Measurements from ENCODE around the gene CTH. TPM values are rescaled to one million over a fixed set of nuclear protein-coding genes. Genes with fewer than 3 reads are reported as not detected.

CTH gene
- total RNA-seq, 1 donor from 2014 or later: 8.7 TPM

DNA sequence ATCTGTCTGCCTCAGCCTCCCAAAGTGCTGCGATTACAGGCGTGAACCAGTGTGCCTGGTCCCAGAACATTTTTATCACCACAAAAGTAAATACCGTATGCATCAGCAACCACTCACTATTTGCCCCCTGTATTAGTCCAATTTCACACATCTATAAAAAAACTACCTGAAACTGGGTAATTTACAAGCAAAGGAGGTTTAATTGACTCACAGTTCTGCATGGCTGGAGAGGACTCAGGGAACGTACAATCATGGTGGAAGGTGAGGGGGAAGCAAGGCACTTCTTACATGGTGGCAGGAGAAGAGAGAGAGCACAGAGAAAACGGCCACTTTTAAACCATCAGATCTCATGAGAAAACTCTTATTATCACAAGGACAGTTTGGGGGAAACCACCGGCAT, 25.6 kb upstream of the CTH start:
- DNase-seq (ENCODE audit: extremely low spot score, unreplicated experiment): no peak
- Mint-ChIP-seq H3K9me3 (no peaks in the 10 kb centered on the region), H3K27me3 (no peaks in the 10 kb centered on the region), H3K27ac (no peak overlapping the region), H3K4me3 (no peak overlapping the region), H3K4me1 (ENCODE audit: unreplicated experiment) (no peaks in the 10 kb centered on the region), H3K36me3 (no peaks in the 10 kb centered on the region)
- TF ChIP-seq, protein P1, sequence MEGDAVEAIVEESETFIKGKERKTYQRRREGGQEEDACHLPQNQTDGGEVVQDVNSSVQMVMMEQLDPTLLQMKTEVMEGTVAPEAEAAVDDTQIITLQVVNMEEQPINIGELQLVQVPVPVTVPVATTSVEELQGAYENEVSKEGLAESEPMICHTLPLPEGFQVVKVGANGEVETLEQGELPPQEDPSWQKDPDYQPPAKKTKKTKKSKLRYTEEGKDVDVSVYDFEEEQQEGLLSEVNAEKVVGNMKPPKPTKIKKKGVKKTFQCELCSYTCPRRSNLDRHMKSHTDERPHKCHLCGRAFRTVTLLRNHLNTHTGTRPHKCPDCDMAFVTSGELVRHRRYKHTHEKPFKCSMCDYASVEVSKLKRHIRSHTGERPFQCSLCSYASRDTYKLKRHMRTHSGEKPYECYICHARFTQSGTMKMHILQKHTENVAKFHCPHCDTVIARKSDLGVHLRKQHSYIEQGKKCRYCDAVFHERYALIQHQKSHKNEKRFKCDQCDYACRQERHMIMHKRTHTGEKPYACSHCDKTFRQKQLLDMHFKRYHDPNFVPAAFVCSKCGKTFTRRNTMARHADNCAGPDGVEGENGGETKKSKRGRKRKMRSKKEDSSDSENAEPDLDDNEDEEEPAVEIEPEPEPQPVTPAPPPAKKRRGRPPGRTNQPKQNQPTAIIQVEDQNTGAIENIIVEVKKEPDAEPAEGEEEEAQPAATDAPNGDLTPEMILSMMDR (conservative IDR thresholded peaks at IDR 0.05): no peak

DNA sequence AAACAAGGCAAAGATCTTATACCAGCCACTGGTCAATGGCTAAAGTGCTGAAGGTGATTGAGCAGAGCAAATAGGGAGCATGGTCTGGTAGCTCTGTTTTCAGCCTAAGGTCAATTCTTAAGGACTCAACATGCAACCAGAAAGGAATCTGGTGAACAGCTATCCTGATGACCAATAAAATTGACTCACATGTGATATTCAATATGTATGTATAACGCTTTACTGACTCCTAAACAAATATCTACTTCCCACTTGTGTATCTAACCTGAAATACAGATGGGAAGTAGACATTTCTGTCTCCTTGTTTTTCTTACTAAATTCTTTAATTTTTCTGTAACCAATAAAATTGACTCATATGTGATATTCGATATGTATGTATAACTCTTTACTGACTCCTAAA, 24.9 kb upstream of the CTH start:
- no peak for DNase-seq (ENCODE audit: extremely low spot score, unreplicated experiment)
- H3K4me3 Mint-ChIP-seq: no peak overlapping the region
- no peaks in the 10 kb centered on the region for H3K36me3 Mint-ChIP-seq
- TF ChIP-seq, protein P1 (conservative IDR thresholded peaks at IDR 0.05): no peak
- H3K4me1 Mint-ChIP-seq (ENCODE audit: unreplicated experiment): no peaks in the 10 kb centered on the region
- H3K9me3 Mint-ChIP-seq: no peaks in the 10 kb centered on the region
- H3K27me3 Mint-ChIP-seq: no peaks in the 10 kb centered on the region
- no peak overlapping the region for H3K27ac Mint-ChIP-seq

DNA sequence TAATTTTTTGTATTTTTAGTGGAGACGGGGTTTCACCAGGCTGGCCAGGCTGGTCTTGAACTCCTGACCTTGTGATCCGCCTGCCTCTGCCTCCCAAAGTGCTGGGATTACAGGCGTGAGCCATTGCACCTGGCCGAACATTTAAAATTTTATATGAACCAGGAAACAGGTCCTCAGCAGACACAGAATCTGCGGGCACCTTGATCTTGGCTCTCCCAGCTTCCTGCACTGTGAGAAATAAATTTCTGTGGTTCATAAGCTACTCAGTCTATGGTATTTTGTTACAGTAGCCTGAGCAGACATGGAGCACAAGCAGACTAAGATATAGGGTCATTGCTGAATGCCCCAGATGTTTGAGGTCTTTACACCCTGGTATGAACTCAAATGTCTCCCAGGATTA, 23.6 kb upstream of the CTH start:
- H3K4me1 Mint-ChIP-seq (ENCODE audit: unreplicated experiment): no peaks in the 10 kb centered on the region
- TF ChIP-seq, protein P1 (conservative IDR thresholded peaks at IDR 0.05): no peak
- H3K36me3 Mint-ChIP-seq: no peaks in the 10 kb centered on the region
- DNase-seq (ENCODE audit: extremely low spot score, unreplicated experiment): no peak
- H3K4me3 Mint-ChIP-seq: no peak overlapping the region
- no peak overlapping the region for H3K27ac Mint-ChIP-seq
- no peaks in the 10 kb centered on the region for H3K9me3 Mint-ChIP-seq
- no peaks in the 10 kb centered on the region for H3K27me3 Mint-ChIP-seq

DNA sequence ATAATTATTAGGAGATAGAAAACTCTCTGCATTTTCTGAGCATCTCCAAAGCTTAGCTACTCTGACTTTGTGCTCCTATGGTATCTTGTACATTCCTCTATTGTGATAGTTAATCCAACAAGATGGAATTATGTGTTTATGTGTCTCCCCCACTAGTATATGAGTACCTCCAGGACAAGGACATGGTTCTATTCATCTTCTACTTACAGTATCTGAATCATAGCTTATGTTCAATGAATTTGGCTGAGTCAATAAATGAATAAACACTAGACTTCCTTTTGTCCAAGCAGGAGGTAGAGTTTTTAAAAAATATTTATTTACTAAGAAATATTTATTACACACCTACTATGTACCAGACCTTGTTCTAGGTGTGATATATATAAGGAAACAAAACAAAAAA, 18.4 kb upstream of the CTH start:
- Mint-ChIP-seq H3K9me3 (no peaks in the 10 kb centered on the region), H3K36me3 (no peaks in the 10 kb centered on the region), H3K4me1 (ENCODE audit: unreplicated experiment) (no peaks in the 10 kb centered on the region), H3K27me3 (no peaks in the 10 kb centered on the region), H3K27ac (no peak overlapping the region), H3K4me3 (no peak overlapping the region)
- no peak for DNase-seq (ENCODE audit: extremely low spot score, unreplicated experiment)
- TF ChIP-seq, protein P1 (conservative IDR thresholded peaks at IDR 0.05): no peak

DNA sequence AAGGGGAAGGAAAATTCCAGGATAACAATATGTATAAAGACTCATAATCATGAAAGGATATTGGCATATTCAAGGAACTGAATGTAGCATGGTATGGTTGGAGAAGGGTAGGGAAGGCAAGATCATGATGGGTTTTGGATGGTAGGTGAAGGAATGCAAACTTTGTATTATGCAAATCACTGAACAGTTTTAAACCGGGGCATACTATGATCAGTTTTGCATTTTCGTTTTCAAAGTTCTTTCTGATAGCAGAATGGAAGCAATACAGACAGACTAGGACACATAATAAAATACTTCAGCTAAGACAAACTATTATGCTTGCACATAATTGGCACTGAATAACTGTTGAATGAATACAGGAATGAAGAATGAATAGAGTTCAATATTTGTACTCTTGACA, 14.5 kb upstream of the CTH start:
- TF ChIP-seq, protein P1 (conservative IDR thresholded peaks at IDR 0.05): no peak
- no peak for DNase-seq (ENCODE audit: extremely low spot score, unreplicated experiment)
- H3K36me3 Mint-ChIP-seq: no peaks in the 10 kb centered on the region
- no peaks in the 10 kb centered on the region for H3K27me3 Mint-ChIP-seq
- no peaks in the 10 kb centered on the region for H3K4me1 Mint-ChIP-seq (ENCODE audit: unreplicated experiment)
- no peaks in the 10 kb centered on the region for H3K9me3 Mint-ChIP-seq
- no peak overlapping the region for H3K27ac Mint-ChIP-seq
- H3K4me3 Mint-ChIP-seq: no peak overlapping the region

DNA sequence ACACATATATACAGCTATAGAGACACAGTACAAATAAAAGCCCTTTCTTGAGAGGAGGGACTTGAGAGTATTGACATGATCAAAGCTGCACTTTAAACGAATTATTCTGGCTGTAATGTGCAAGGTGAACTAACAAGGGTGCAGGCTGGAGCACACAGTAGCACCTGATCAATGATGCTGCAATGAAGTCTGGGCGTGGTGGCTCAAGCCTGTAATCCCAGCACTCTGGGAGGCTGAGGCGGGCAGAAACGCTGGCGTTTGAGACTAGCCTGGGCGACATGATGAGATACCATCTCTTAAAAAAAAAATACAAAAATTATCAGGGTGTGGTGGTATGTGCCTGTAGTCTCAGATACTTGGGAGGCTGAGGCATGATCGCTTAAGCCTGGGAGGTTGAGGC, 14.1 kb upstream of the CTH start:
- no peak for DNase-seq (ENCODE audit: extremely low spot score, unreplicated experiment)
- Mint-ChIP-seq H3K4me1 (ENCODE audit: unreplicated experiment) (no peaks in the 10 kb centered on the region), H3K36me3 (no peaks in the 10 kb centered on the region), H3K9me3 (no peaks in the 10 kb centered on the region), H3K4me3 (no peak overlapping the region), H3K27ac (no peak overlapping the region), H3K27me3 (no peaks in the 10 kb centered on the region)
- TF ChIP-seq, protein P1 (conservative IDR thresholded peaks at IDR 0.05): no peak

Measured in type B pancreatic cell (in vitro differentiated cells).